ENCODE measurements around the gene RASD1.

DNA sequence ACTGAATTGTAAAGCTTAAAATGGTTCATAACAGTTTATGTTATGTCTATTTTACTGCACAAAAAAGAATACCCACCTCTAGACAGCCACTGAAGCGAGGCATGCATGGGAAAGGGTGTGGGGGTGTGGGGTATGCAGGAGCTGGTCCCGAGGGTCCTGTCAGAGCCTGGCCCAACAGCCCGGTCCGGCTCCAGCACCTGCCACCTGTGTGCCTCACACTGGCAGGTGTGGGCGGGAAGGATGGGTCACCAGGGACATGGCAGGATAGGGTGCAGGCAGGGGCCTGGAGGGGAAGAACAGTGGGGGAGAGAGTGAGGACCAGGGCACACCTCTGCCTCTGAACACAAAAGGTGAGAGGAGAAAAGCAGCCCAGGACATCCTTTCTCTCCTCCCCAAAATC, 22.8 kb upstream of the RASD1 start:
- TF ChIP-seq, protein P1, sequence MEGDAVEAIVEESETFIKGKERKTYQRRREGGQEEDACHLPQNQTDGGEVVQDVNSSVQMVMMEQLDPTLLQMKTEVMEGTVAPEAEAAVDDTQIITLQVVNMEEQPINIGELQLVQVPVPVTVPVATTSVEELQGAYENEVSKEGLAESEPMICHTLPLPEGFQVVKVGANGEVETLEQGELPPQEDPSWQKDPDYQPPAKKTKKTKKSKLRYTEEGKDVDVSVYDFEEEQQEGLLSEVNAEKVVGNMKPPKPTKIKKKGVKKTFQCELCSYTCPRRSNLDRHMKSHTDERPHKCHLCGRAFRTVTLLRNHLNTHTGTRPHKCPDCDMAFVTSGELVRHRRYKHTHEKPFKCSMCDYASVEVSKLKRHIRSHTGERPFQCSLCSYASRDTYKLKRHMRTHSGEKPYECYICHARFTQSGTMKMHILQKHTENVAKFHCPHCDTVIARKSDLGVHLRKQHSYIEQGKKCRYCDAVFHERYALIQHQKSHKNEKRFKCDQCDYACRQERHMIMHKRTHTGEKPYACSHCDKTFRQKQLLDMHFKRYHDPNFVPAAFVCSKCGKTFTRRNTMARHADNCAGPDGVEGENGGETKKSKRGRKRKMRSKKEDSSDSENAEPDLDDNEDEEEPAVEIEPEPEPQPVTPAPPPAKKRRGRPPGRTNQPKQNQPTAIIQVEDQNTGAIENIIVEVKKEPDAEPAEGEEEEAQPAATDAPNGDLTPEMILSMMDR (conservative IDR thresholded peaks at IDR 0.05 in 1 of 2, IDR thresholded peaks at IDR 0.05 in 1 of 2; ENCODE audit: low read depth in 1 of 2, low read length in 2 of 2) = no peak
- TF ChIP-seq EZH2 (IDR thresholded peaks at IDR 0.05; ENCODE audit: low read length, missing control alignments) = no peak
